Activated B cell treated with CpG ODN at 0.5 μM for 24 hours (primary cell): ENCODE data around the gene ACP1. TPM values are rescaled to one million over a fixed set of nuclear protein-coding genes. Genes with fewer than 3 reads are reported as not detected.

Experiments
- ATAC-seq: fragments of 200-7000 bp; cut with Tn5 transposase; one replicate; pipeline ENCODE4 v1.10.0; 2021; ENCODE audit warnings: low read depth, mild to moderate bottlenecking, moderate library complexity
- CTCF ChIA-PET: fragments of 350-600 bp; sonication (Branson Sonifier 250); formaldehyde crosslinking; loops from one replicate; lab custom pipeline; 2021; ENCODE audit warnings: antibody characterized with exemption; lab: Charles Lee
- POLR2A ChIA-PET: fragments of 350-600 bp; sonication (Branson Sonifier 250); formaldehyde crosslinking; loops from one replicate; lab custom pipeline; 2021; ENCODE audit warnings: antibody characterized with exemption; lab: Charles Lee
- DNase-seq: peaks from one replicate; pipeline ENCODE4 v3.0.0; 2022
- H3K27ac Mint-ChIP-seq: one replicate; pipeline ENCODE4 v1.8.0; 2020; ENCODE audit warnings: mixed read lengths
- H3K27me3 Mint-ChIP-seq: one replicate; pipeline ENCODE4 v1.8.0; 2021; ENCODE audit warnings: mixed read lengths
- H3K36me3 Mint-ChIP-seq: one replicate; pipeline ENCODE4 v1.8.0; 2021; ENCODE audit warnings: low read depth, mixed read lengths
- H3K4me1 Mint-ChIP-seq: one replicate; pipeline ENCODE4 v1.8.0; 2021; ENCODE audit warnings: mixed read lengths
- H3K4me3 Mint-ChIP-seq: one replicate; pipeline ENCODE4 v1.8.0; 2020; ENCODE audit warnings: mild to moderate bottlenecking, mixed read lengths
- H3K9me3 Mint-ChIP-seq: one replicate; pipeline ENCODE4 v1.8.0; 2020; ENCODE audit warnings: mixed read lengths
- intact Hi-C: fragments of 100-400 bp; cut with micrococcal nuclease; formaldehyde crosslinking; loops from one replicate; pipeline ENCODE4 v1.15.1; 2024
- total RNA-seq: library from RNA; stranded (reverse); gene quantifications from 2 replicates; pipeline ENCODE4 v1.2.3, GENCODE V29; 2022
- TF ChIP-seq, protein P1 (sequence below): fragments of 200-600 bp; IDR thresholded peaks from one replicate; pipeline ENCODE4 v1.8.0; 2022; ENCODE audit warnings: antibody characterized with exemption, mild to moderate bottlenecking

The ACP1 gene
- total RNA-seq, 1 donor from 2014 or later, result 81.8 TPM

- intact Hi-C loops, result no loop called here
- no peak for ATAC-seq
- H3K27ac Mint-ChIP-seq, result no peak overlapping the region
- no peak overlapping the region for H3K4me3 Mint-ChIP-seq
- POLR2A ChIA-PET, result no interaction called here
- H3K9me3 Mint-ChIP-seq, result no peaks in the 10 kb centered on the region
- no peaks in the 10 kb centered on the region for H3K27me3 Mint-ChIP-seq
- CTCF ChIA-PET, result no interaction called here
- DNase-seq, result no peak
- H3K36me3 Mint-ChIP-seq, result peaks cover 68% of the 10 kb centered on the region
- TF ChIP-seq, protein P1, sequence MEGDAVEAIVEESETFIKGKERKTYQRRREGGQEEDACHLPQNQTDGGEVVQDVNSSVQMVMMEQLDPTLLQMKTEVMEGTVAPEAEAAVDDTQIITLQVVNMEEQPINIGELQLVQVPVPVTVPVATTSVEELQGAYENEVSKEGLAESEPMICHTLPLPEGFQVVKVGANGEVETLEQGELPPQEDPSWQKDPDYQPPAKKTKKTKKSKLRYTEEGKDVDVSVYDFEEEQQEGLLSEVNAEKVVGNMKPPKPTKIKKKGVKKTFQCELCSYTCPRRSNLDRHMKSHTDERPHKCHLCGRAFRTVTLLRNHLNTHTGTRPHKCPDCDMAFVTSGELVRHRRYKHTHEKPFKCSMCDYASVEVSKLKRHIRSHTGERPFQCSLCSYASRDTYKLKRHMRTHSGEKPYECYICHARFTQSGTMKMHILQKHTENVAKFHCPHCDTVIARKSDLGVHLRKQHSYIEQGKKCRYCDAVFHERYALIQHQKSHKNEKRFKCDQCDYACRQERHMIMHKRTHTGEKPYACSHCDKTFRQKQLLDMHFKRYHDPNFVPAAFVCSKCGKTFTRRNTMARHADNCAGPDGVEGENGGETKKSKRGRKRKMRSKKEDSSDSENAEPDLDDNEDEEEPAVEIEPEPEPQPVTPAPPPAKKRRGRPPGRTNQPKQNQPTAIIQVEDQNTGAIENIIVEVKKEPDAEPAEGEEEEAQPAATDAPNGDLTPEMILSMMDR, result no peak
- H3K4me1 Mint-ChIP-seq, result no peaks in the 10 kb centered on the region
Measured at GRCh38 chr2:228518-229278, 36.0 kb upstream of the ACP1 start.

GRCh38 chr2:231521-232185 is 33.1 kb upstream of the ACP1 start:
- POLR2A ChIA-PET, result no interaction called here
- no peak overlapping the region for H3K27ac Mint-ChIP-seq

DNA sequence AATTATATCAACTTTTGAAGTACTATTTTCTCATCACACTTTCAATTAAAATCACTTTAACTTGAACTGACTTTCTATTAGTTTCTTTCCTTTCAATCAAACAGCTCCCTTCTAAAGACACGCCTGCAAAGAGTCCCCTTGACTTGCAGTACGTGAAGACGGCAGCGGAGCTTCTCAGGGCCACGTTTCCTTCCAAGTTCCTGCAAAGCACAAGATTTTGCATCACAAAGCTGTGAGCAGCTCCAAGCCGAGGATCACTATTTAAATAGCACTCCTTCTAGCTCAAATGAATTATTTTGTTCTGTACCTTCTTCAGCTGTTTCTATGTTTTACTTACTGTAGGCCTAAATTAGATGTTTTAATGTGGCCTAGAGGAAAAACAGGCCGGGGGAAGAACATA is 31.7 kb upstream of the ACP1 start:
- no peaks in the 10 kb centered on the region for H3K4me1 Mint-ChIP-seq
- TF ChIP-seq, protein P1, result no peak
- H3K36me3 Mint-ChIP-seq, result peaks cover 52% of the 10 kb centered on the region
- ChIA-PET CTCF (no interaction called here), POLR2A (no interaction called here)
- DNase-seq, result no peak
- no peak overlapping the region for H3K4me3 Mint-ChIP-seq
- no peak for ATAC-seq
- no peaks in the 10 kb centered on the region for H3K9me3 Mint-ChIP-seq
- intact Hi-C loops, result no loop called here
- no peaks in the 10 kb centered on the region for H3K27me3 Mint-ChIP-seq
- H3K27ac Mint-ChIP-seq, result no peak overlapping the region

More at GRCh38 chr2:231521-232185, 33.1 kb upstream of the ACP1 start:
- Mint-ChIP-seq H3K4me1 (no peaks in the 10 kb centered on the region), H3K36me3 (peaks cover 55% of the 10 kb centered on the region), H3K9me3 (no peaks in the 10 kb centered on the region), H3K27me3 (no peaks in the 10 kb centered on the region), H3K4me3 (no peak overlapping the region)
- CTCF ChIA-PET, result no interaction called here
- ATAC-seq (no peak), DNase-seq (no peak)
- intact Hi-C loops, result no loop called here
- TF ChIP-seq, protein P1, result no peak

GRCh38 chr2:234421-234820 is 30.3 kb upstream of the ACP1 start:
- ChIA-PET CTCF (no interaction called here), POLR2A (no interaction called here)
- DNase-seq, result no peak
- ATAC-seq, result no peak
- TF ChIP-seq, protein P1, result no peak
- Mint-ChIP-seq H3K9me3 (no peaks in the 10 kb centered on the region), H3K4me3 (no peak overlapping the region), H3K36me3 (peaks cover 54% of the 10 kb centered on the region), H3K27me3 (no peaks in the 10 kb centered on the region), H3K4me1 (no peaks in the 10 kb centered on the region), H3K27ac (no peak overlapping the region)
- intact Hi-C loops, result no loop called here

GRCh38 chr2:236993-237539 is 27.7 kb upstream of the ACP1 start:
- peaks cover 57% of the 10 kb centered on the region for H3K36me3 Mint-ChIP-seq
- ChIA-PET POLR2A (no interaction called here), CTCF (interaction anchor here (0.7 to 1.1 kb wide), 2 partner anchors 10 to 53 kb away, joined by 3 read pairs; no protein-coding TSS in a partner anchor)
- H3K4me3 Mint-ChIP-seq, result no peak overlapping the region
- no peaks in the 10 kb centered on the region for H3K27me3 Mint-ChIP-seq
- H3K27ac Mint-ChIP-seq, result no peak overlapping the region
- TF ChIP-seq, protein P1, result no peak
- intact Hi-C loops, result no loop called here
- DNase-seq (no peak), ATAC-seq (no peak)
- H3K4me1 Mint-ChIP-seq, result no peaks in the 10 kb centered on the region
- no peaks in the 10 kb centered on the region for H3K9me3 Mint-ChIP-seq
